ENCODE results near the gene CDCA3.

The CDCA3 gene

DNA sequence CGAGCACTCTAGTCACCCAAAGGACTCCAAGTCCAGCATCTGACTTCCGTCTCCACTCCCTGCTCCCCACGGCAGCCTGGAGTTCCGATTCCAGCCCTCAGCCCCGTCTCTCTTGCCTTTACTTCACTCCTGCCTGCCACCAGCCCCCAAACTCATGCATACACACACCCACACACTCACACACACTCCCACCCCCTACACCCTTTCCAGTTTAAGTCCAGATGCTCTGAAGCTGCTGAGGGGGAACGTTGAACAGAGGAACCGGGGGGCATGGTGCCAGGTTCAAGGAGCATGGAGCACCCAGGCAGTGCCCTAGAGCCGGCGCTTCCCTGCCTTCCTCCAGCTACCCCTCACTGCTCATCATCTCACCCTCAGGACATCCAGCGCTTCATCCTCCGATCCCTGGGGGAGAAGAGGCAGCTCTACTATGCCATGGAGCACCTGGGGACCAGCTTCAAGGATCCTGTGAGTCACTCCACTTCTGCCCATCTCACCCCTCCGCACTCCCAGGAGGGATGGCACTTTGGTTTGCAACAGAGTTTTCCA is 19.6 kb downstream of the CDCA3 start:
- no peak for DNase-seq

DNA sequence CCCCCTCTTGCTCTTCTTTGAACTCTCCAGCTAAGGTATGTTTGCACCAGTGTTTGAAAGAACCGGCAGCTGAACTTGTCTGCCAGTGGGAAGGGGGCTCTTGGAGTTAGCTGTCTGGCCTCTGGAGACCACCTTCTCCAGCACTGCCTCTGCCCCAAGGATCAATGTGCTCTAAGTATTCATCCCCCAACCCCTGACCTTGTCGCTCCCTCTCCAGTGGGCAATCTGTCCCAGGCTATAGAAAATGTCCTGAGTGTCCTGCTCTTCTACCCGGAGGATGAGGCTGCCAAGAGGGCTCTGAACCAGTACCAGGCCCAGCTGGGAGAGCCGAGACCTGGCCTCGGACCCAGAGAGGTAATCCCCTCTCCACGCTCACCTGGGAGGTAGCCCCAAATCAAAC is 20.1 kb downstream of the CDCA3 start:
- no peak for DNase-seq

GRCh38 chr12:6830286-6830890 is 20.7 kb downstream of the CDCA3 start:
- DNase-seq = no peak

GRCh38 chr12:6829536-6830220 is 21.4 kb downstream of the CDCA3 start:
- no peak for DNase-seq

DNA sequence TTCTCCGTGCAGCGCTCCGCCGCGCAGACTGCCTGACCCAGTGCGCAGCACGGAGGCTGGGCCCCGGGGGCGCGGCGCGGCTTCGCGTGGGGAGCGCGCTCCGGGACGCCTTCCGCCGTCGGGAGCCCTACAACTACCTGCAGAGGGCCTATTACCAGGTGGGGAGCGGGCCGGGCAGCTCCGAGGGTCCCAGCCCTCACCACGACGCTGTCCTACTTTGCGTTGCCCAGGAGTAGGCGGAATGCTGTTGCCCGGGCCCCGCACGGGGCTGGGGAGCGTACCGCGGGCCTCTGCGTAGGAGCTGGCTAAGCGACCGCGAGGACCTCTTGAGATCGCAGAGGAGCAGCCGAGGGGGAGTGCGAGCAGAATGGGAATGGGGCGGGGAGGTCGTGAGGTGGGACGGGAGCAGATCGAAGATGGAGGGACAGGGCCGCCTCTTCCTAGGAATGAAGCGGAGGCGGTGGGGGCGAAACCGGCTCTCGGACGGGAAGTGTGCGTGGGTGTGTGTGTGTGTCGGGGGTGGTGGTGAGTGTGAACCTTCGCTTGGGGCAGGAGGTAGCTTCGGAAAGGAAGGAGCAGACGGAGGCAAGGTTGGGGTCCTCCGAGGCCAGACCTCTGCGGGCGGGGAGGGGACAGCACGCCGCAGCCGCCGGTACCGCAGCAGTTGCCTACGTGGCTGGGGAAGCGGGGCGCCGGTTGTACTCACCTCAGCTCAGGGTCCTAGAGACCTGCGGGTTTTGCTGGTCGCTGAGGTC is 22.1 kb downstream of the CDCA3 start:
- DNase-seq = no peak

- no peak for DNase-seq
Observed at GRCh38 chr12:6827982-6828780, 22.9 kb downstream of the CDCA3 start, which contains the start of gene P3H3. TSS of gene P3H3 (plus strand) at chr12:6828407. CDS start at chr12:6828441, 34 bp downstream.

GRCh38 chr12:6827437-6827911 is 23.6 kb downstream of the CDCA3 start:
- DNase-seq = peak; percentile 9

- no peak for DNase-seq
Observed at GRCh38 chr12:6826734-6827436, 24.2 kb downstream of the CDCA3 start.

- no peak for DNase-seq
Observed at GRCh38 chr12:6826125-6826733, 24.9 kb downstream of the CDCA3 start.

DNA sequence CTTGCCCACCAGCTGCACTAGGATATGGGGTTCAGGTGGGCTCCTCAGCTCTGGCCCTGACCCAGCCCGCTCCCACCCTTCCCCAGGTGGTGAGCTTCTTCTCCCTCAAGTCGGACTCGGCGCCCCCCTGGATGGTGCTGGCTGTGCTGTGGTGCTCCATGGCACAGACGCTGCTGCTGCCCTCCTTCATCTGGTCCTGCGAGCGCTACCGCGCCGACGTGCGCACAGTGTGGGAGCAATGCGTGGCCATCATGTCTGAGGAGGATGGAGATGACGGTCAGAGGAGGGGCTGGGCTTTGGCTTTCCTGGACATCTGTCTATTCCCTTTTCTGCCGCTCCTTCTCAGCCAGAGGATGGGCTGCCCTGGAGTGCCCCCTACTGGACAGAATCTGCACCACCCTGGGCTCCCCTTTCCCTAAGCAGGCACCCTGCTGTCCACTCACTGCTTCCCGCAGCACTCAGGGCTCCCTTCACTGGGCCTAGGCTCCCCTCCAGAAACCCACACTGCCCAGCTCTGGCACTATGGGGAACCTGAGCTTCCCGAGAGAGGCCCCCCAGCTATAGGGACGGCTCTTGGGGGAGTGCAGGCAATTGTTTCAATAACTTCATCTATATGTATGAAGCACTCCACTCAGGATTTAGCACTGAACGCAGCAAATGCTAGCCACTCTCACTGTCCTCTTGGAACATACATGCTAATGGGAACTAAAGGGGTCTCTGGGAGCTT is 25.5 kb downstream of the CDCA3 start:
- peak; percentile 40 for DNase-seq

DNA sequence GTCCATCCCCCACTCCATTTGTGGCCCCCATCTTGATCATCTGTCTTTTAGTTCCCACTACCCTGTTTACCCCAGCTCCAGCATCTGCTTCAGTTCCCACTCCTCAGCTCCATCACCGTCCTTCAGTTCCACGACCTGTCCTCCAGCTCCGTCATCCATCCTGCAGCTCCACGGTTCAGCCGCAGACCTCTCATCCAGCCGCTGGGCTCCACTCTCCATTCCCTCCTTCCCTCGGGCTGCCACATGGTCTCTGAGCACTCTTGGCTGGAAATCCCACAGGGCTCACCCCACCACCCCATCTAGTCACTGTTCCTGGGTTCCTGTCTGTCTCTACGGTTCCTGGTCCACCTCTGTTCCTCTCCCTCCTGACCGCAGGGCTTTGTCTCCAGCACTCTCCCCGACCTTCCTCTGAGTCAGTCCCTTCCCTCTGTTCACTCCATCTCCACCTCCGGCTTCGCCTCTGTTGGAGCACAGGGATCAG is 26.1 kb downstream of the CDCA3 start:
- no peak for DNase-seq

- DNase-seq = no peak
Observed at GRCh38 chr12:6824085-6824775, 26.9 kb downstream of the CDCA3 start.

- no peak for DNase-seq
Observed at GRCh38 chr12:6823182-6824084, 27.7 kb downstream of the CDCA3 start.

- DNase-seq = no peak
Observed at GRCh38 chr12:6822426-6823135, 28.5 kb downstream of the CDCA3 start.

DNA sequence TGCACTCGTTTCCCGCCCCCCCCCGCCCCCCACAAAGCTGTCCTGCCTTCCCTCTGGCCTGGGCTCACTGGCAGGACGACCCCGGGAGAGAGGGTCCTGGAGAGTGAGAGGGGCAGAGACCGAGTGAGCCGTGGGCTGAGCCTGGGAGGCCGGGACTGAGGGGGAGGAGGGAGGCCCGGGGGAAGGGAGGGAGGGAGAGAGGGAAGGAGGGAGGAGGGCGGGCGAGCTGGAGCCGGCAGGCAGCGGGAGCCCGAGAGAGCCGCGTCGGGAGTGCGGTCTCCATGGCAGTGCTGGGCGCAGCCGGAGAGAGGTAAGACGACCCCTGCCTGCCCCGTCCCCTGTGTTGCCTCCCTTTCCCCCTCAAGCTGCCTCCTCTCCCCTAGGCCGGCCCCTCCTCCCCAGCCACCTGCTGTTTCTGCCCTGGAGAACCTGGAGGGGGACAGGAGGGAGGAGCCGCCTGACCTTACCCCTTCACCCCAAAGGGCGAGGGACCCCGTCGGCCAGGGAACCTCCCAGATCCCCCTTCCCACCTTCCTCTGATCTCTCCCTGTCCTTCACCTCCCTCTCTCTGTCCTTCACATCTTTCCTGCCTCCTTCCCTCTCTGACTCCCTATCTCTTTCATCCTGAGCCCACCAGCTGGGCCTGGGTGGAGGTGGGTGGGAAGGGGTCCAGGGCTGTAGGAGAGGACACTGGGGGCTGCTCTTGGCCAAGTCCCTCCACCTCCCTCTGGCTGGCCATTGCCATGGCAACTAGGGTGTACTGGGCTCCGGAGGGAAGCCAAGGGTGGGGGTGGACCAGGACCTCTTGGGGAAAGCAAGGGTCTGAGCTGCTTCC is 29.3 kb downstream of the CDCA3 start, which contains the start of gene GPR162:
Gene GPR162, plus strand, starts transcription at position 231 of the 835 bp plus-strand sequence. CDS start 2,078 bp downstream, outside the sequence.
- DNase-seq = no peak

- DNase-seq = no peak
Observed at GRCh38 chr12:6820166-6820565, 30.9 kb downstream of the CDCA3 start.
